CD4-positive, alpha-beta T cell (primary cell): ENCODE data around the gene PPP4R4. TPM values are rescaled to one million over a fixed set of nuclear protein-coding genes. Genes with fewer than 3 reads are reported as not detected.

ENCODE experiments used
- ATAC-seq: fragments of 200-7000 bp; cut with Tn5 transposase; one replicate; pipeline ENCODE4 v1.10.0; 2022; ENCODE audit warnings: mild to moderate bottlenecking; ENCODE audit not compliant: poor library complexity
- CTCF ChIA-PET: fragments of 350-600 bp; sonication (Branson Sonifier 250); formaldehyde crosslinking; loops from one replicate; lab custom pipeline; 2021; ENCODE audit warnings: antibody characterized with exemption, inconsistent platforms; lab: Charles Lee
- POLR2A ChIA-PET: fragments of 350-600 bp; sonication (Branson Sonifier 250); formaldehyde crosslinking; loops from one replicate; lab custom pipeline; 2021; ENCODE audit warnings: antibody characterized with exemption, inconsistent platforms; lab: Charles Lee
- DNase-seq, 14 experiments: peaks; one replicate each; pipeline ENCODE4 v3.0.0-alpha.2; 2013 to 2020; ENCODE audit warnings: mixed read lengths in 2 of 14
- H3K27ac ChIP-seq, 2 donors: one replicate each; pipeline versions ENCODE4 v1.5.1 to v1.7.0; 2013; ENCODE audit warnings: low read length in 2 of 2, low read depth in 1 of 2, mild to moderate bottlenecking in 1 of 2
- H3K27me3 ChIP-seq, 2 experiments: 1 replicate in 1 of 2; 2 replicates in 1 of 2; pipeline versions ENCODE4 v1.6.1 to v1.7.0; 2013; ENCODE audit warnings: low read length in 2 of 2, control low read depth in 1 of 2, mild to moderate bottlenecking in 1 of 2, moderate library complexity in 1 of 2; ENCODE audit not compliant: insufficient read depth in 2 of 2, control insufficient read depth in 1 of 2
- H3K36me3 ChIP-seq: one replicate; pipeline ENCODE4 v1.6.1; 2013; ENCODE audit warnings: low read length, control low read depth; ENCODE audit not compliant: insufficient read depth
- H3K4me1 ChIP-seq: one replicate; pipeline ENCODE4 v1.6.1; 2013; ENCODE audit warnings: low read length, control low read depth; ENCODE audit not compliant: insufficient read depth
- H3K4me3 ChIP-seq: one replicate; pipeline ENCODE4 v1.5.1; 2013; ENCODE audit warnings: mild to moderate bottlenecking, low read length, moderate library complexity
- H3K9me3 ChIP-seq, 2 experiments: 1 replicate in 1 of 2; 2 replicates in 1 of 2; pipeline versions ENCODE4 v1.6.1 to v1.7.0; 2013; ENCODE audit warnings: low read length in 2 of 2, mild to moderate bottlenecking in 2 of 2, control low read depth in 1 of 2, moderate library complexity in 1 of 2; ENCODE audit not compliant: control insufficient read depth in 1 of 2, insufficient read depth in 1 of 2
- H3K27ac Mint-ChIP-seq: one replicate; pipeline ENCODE4 v1.8.0; 2020; ENCODE audit warnings: mixed read lengths
- H3K27me3 Mint-ChIP-seq: one replicate; pipeline ENCODE4 v1.8.0; 2021; ENCODE audit warnings: mixed read lengths
- H3K36me3 Mint-ChIP-seq: one replicate; pipeline ENCODE4 v1.8.0; 2021; ENCODE audit warnings: low read depth, mixed read lengths
- H3K4me1 Mint-ChIP-seq: one replicate; pipeline ENCODE4 v1.8.0; 2021; ENCODE audit warnings: low read depth, mixed read lengths
- H3K4me3 Mint-ChIP-seq: one replicate; pipeline ENCODE4 v1.8.0; 2020; ENCODE audit warnings: mild to moderate bottlenecking, mixed read lengths
- H3K9me3 Mint-ChIP-seq: one replicate; pipeline ENCODE4 v1.8.0; 2020; ENCODE audit warnings: mixed read lengths
- intact Hi-C, 2 experiments: fragments of 100-400 bp; cut with DNase I in 1 of 2; cut with micrococcal nuclease in 1 of 2; formaldehyde crosslinking; loops; one replicate each; pipeline versions ENCODE4 v1.15.1 to v1.9.0; 2023 to 2025; cut with DNase I, micrococcal nuclease
- total RNA-seq, 174 experiments: library from RNA in 2 of 174; stranded (reverse) in 2 of 174; gene quantifications; one replicate each; pipeline ENCODE4 v1.2.3 and lab custom pipeline; 2021 to 2026
- TF ChIP-seq, protein P1 (sequence below): fragments of 200-600 bp; IDR thresholded peaks from one replicate; pipeline ENCODE4 v1.8.0; 2022; ENCODE audit warnings: antibody characterized with exemption, mild to moderate bottlenecking

The PPP4R4 gene
- total RNA-seq, 2 experiments from 2014 or later = 3.5 to 4.3 TPM

DNA sequence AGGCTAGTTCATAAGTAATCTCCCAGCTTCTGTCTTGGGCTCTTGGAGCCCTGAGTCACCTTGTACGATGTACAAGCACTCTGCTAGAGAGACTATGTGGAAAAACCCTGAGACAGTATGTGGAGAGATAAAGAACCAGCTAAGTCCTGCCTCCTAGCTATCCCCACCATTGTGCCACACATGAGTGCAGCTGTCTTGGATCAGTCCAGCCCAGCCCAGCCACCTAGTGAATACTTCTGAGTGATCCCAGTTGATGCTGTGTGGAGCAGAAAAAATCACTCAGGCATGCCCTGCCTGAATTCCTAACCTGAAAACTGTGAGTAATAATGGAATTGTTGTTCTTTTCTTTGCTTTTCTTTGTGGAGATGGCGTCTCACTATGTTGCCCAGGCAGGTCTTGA lies 154.1 kb downstream of the PPP4R4 start:
- TF ChIP-seq, protein P1, sequence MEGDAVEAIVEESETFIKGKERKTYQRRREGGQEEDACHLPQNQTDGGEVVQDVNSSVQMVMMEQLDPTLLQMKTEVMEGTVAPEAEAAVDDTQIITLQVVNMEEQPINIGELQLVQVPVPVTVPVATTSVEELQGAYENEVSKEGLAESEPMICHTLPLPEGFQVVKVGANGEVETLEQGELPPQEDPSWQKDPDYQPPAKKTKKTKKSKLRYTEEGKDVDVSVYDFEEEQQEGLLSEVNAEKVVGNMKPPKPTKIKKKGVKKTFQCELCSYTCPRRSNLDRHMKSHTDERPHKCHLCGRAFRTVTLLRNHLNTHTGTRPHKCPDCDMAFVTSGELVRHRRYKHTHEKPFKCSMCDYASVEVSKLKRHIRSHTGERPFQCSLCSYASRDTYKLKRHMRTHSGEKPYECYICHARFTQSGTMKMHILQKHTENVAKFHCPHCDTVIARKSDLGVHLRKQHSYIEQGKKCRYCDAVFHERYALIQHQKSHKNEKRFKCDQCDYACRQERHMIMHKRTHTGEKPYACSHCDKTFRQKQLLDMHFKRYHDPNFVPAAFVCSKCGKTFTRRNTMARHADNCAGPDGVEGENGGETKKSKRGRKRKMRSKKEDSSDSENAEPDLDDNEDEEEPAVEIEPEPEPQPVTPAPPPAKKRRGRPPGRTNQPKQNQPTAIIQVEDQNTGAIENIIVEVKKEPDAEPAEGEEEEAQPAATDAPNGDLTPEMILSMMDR = no peak
- Mint-ChIP-seq H3K4me1 (no peaks in the 10 kb centered on the region), H3K4me3 (no peak overlapping the region), H3K36me3 (no peaks in the 10 kb centered on the region), H3K27ac (no peak overlapping the region), H3K27me3 (peaks cover 5% of the 10 kb centered on the region), H3K9me3 (peaks cover 2% of the 10 kb centered on the region)
- Histone ChIP-seq H3K4me3 (no peak overlapping the region), H3K27me3 (no peaks in the 10 kb centered on the region), H3K36me3 (no peaks in the 10 kb centered on the region), H3K9me3 (no peaks in the 10 kb centered on the region), H3K4me1 (no peaks in the 10 kb centered on the region), H3K27ac (no peak overlapping the region)
- ATAC-seq = no peak
- CTCF ChIA-PET = no interaction called here
- intact Hi-C loops = no loop called here
- DNase-seq = no peak
- POLR2A ChIA-PET = no interaction called here

Other genes starting within 250 kb of the PPP4R4 start
- gene FAM181A, start 247.0 kb upstream of the PPP4R4 start, total RNA-seq = not detected
- gene ASB2, start 197.8 kb upstream of the PPP4R4 start, total RNA-seq = 1 to 10 TPM in 1 of 2 experiments, under 1 TPM in 1; 0.98 to 1.2 TPM
- gene CCDC197, start 177.0 kb upstream of the PPP4R4 start, total RNA-seq = not detected
- gene OTUB2, start 148.0 kb upstream of the PPP4R4 start, total RNA-seq = not detected
- gene DDX24, start 93.1 kb upstream of the PPP4R4 start, total RNA-seq = 100 to 1,000 TPM; 678 to 711 TPM
- 10 to 100 TPM; 14.1 to 14.3 TPM for gene IFI27L1, start 93.0 kb upstream of the PPP4R4 start, total RNA-seq
- gene IFI27, start 63.6 kb upstream of the PPP4R4 start, total RNA-seq = 1 to 10 TPM; 1.7 to 2.2 TPM
- 10 to 100 TPM; 21.5 to 22.2 TPM for gene IFI27L2, start 44.7 kb upstream of the PPP4R4 start, total RNA-seq
- gene SERPINA10, start 118.9 kb downstream of the PPP4R4 start, total RNA-seq = not detected
- not detected for gene SERPINA6, start 149.0 kb downstream of the PPP4R4 start, total RNA-seq
- gene SERPINA2, start 192.4 kb downstream of the PPP4R4 start, total RNA-seq = not detected
- 1 to 10 TPM; 4.3 to 4.7 TPM for gene SERPINA1, start 214.3 kb downstream of the PPP4R4 start, total RNA-seq